GM06990 (cell line): ENCODE data around the gene AGPAT2.
"Not testable (repeated sequence)": the region's sequence is repeated elsewhere in the genome, so short reads cannot be mapped to it uniquely, and the experiment has no call there.

Experiments used
- DNase-seq: peaks from one replicate; pipeline ENCODE4 v3.0.0-alpha.2; 2011; ENCODE audit not compliant: insufficient read length; ENCODE audit errors: extremely low read depth
- H3K27me3 ChIP-seq: replicated peaks from 2 replicates; pipeline ENCODE4 v1.6.0; 2011; ENCODE audit warnings: low read length; ENCODE audit not compliant: control insufficient read depth, insufficient read depth
- H3K36me3 ChIP-seq: 2 replicates; pipeline ENCODE4 v1.5.1; 2011; ENCODE audit warnings: low read length; ENCODE audit not compliant: control insufficient read depth, insufficient read depth
- H3K4me3 ChIP-seq: replicated peaks from 2 replicates; pipeline ENCODE4 v1.5.1; 2011; ENCODE audit warnings: low read depth, mild to moderate bottlenecking, control low read depth, low read length
- TF ChIP-seq, protein P1 (sequence below): IDR thresholded peaks from 2 replicates; pipeline ENCODE4 v1.5.1; 2011; ENCODE audit warnings: low read length, control low read depth, mild to moderate bottlenecking, inconsistent platforms; ENCODE audit not compliant: insufficient read depth, poor library complexity, severe bottlenecking

The AGPAT2 gene

DNA sequence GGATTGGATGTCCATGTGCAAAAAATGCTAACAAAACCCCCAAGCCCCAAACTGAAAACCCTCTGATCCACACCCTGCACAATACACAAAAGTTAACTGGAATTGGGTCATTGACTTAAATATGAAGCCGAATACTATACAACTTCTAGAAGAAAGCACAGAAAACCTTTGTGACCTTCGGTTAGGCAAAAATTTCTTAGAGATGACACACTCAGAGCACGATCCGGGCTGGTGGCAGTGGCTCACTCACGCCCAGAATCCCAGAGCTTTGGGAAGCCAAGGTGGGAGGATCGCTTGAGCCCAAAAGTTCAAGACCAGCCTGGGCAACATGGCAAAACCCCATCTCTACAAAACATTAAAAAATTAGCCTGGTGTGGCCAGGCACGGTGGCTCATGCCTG lies 23.3 kb upstream of the AGPAT2 start:
- H3K36me3 ChIP-seq, result no peaks in the 10 kb centered on the region
- no peak for DNase-seq
- H3K4me3 ChIP-seq, result no peak overlapping the region
- peaks cover 2% of the 10 kb centered on the region for H3K27me3 ChIP-seq
- TF ChIP-seq, protein P1, sequence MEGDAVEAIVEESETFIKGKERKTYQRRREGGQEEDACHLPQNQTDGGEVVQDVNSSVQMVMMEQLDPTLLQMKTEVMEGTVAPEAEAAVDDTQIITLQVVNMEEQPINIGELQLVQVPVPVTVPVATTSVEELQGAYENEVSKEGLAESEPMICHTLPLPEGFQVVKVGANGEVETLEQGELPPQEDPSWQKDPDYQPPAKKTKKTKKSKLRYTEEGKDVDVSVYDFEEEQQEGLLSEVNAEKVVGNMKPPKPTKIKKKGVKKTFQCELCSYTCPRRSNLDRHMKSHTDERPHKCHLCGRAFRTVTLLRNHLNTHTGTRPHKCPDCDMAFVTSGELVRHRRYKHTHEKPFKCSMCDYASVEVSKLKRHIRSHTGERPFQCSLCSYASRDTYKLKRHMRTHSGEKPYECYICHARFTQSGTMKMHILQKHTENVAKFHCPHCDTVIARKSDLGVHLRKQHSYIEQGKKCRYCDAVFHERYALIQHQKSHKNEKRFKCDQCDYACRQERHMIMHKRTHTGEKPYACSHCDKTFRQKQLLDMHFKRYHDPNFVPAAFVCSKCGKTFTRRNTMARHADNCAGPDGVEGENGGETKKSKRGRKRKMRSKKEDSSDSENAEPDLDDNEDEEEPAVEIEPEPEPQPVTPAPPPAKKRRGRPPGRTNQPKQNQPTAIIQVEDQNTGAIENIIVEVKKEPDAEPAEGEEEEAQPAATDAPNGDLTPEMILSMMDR, result no peak

DNA sequence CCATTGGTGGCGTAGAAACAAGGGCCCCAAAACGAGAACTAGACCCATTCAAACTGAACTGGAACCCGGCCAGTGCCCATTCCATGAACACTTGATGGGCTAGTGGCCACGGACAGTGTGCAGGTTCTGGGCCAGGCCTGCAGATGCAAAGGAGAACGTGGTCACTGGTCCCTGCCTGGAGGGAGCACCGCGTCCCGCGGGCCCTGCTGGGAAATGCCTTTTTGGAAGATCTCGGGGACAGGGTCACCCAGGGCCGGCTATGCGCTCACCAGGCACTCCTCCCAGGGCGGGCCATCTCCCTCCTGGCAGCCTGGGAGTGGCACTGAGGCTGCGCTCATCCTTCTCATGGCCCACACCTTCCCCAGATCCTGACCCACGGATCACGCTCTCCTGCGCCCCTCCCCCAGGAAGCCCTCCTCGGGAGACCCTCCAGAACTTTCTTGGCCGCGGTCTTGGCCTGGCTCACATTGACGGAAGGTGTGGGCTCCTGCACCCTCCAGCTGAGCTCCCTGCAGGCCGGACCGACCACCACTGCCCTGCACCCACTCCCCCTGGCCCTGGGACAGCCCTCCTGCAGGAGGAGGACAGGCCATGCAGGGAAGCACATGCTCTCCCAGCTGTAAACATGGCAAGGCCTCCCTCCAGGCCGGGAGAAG lies 22.3 kb upstream of the AGPAT2 start:
- no peaks in the 10 kb centered on the region for H3K36me3 ChIP-seq
- H3K27me3 ChIP-seq, result peaks cover 2% of the 10 kb centered on the region
- no peak overlapping the region for H3K4me3 ChIP-seq

DNA sequence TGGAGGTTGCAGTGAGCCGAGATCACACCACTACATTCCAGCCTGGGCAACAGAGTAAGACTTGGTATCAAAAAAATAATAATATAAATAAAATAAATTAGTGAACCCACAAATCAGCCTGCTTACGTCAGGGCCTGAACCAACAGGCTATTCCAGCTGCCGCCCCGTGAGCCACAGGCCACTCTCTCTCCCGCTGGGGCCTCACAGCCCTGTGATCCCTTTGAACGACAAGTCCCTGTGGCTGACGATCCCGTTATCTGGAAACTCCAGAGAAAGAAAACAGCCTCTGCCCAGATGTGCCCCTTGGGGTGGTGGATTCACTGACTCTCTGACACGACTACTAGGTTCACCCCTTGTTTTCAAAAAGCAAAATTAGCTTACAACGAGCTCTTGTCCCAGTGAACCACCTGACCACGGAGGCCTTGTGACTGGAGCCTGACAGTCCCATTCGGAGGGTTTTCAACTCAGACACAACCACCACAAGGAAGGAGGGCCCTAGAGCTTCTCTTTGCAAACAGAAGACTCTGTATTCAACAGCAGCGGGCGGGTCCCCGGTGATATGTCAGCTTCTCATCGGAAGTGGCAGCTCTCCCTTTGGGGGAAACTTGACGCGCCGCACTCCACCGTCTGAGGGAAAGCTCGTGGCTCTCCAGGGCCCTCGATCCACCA lies 20.7 kb upstream of the AGPAT2 start:
- DNase-seq, result no peak
- TF ChIP-seq, protein P1, result no peak
- H3K27me3 ChIP-seq, result no peaks in the 10 kb centered on the region; the same call in 1 of the 2 replicates

More for the DNA sequence above, 22.3 kb upstream of the AGPAT2 start:
- DNase-seq, result no peak
- TF ChIP-seq, protein P1, result no peak

DNA sequence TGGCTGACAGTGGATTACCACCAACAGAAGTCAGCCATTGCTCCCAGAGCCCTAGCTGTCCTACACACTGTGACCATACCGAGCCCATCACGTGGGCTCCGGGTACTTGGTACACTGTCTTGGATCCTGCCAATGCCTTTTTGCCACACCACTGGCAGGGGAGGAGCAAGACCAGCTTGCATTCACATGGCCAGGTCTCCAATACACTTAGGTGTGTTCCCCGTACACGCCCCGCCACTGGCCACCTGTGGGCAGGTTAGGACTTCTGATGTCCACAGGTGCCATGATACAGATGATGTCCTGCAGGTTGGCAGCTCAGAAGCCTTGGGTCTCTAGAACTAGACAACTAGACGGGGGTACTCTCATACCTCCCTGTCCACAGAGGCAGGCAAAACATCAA lies 19.8 kb upstream of the AGPAT2 start:
- DNase-seq, result no peak
- TF ChIP-seq, protein P1, result no peak
- no peak overlapping the region for H3K4me3 ChIP-seq
- H3K27me3 ChIP-seq, result no peaks in the 10 kb centered on the region; the same call in 1 of the 2 replicates
- no peaks in the 10 kb centered on the region for H3K36me3 ChIP-seq

More for the DNA sequence above, 20.7 kb upstream of the AGPAT2 start:
- Histone ChIP-seq H3K4me3 (no peak overlapping the region), H3K36me3 (no peaks in the 10 kb centered on the region)

DNA sequence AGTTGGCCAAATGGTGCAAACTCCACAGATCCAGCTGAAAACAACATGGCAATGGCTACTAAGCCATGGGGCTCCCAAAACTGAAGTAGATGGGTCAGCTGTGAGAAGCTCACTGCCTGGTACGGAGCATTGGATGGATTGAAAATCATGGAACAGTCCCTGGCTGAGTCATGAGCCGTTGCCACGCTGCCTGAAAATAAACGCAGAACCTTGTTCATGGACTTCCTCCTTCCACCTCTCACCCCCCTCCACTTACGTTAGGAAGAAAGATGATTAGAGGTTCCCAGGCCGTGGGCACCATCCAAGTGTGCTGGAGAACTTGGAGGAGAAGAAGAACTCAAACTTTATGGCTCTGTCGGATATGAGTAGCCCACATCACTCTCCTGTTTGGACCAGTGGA lies 18.3 kb upstream of the AGPAT2 start:
- TF ChIP-seq, protein P1, result no peak
- Histone ChIP-seq H3K27me3 (no peaks in the 10 kb centered on the region; the same call in 1 of the 2 replicates), H3K4me3 (no peak overlapping the region), H3K36me3 (no peaks in the 10 kb centered on the region)
- DNase-seq, result no peak

DNA sequence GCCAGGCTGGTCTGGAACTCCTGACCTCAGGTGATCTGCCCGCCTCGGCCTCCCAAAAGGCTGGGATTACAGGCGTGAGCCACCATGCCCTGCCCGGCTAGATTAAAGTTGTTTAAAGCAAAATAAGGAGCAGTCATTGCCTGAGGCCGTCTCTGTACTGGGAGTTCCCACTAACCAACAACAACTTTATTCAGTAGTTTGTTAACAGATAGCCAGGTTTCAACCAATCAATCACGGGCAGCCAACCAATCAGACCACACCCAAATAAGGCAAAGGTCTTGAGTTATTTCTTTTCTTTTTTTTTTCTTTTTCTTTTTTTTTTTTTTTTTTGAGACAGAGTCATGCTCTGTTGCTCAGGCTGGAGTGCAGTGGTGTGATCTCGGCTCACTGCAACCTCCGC lies 17.5 kb upstream of the AGPAT2 start:
- not testable (repeated sequence) for H3K4me3 ChIP-seq, H3K27me3 ChIP-seq, DNase-seq, H3K36me3 ChIP-seq
